Stimulated activated CD8-positive, alpha-beta memory T cell treated with anti-CD3 and anti-CD28 coated beads, Interleukin-7, amount 100 ng/mL, for 48 hours (primary cell): Measurements from ENCODE around the gene TMEM120B.
"Not testable (repeated sequence)": the region's sequence is repeated elsewhere in the genome, so short reads cannot be mapped to it uniquely, and the experiment has no call there.

Experiments used
- DNase-seq, 2 donors: peaks; one replicate each; pipeline ENCODE4 v3.0.0-alpha.2; 2020; ENCODE audit warnings: low read depth in 1 of 2; ENCODE audit errors: extremely low read depth in 1 of 2

TMEM120B gene

DNA sequence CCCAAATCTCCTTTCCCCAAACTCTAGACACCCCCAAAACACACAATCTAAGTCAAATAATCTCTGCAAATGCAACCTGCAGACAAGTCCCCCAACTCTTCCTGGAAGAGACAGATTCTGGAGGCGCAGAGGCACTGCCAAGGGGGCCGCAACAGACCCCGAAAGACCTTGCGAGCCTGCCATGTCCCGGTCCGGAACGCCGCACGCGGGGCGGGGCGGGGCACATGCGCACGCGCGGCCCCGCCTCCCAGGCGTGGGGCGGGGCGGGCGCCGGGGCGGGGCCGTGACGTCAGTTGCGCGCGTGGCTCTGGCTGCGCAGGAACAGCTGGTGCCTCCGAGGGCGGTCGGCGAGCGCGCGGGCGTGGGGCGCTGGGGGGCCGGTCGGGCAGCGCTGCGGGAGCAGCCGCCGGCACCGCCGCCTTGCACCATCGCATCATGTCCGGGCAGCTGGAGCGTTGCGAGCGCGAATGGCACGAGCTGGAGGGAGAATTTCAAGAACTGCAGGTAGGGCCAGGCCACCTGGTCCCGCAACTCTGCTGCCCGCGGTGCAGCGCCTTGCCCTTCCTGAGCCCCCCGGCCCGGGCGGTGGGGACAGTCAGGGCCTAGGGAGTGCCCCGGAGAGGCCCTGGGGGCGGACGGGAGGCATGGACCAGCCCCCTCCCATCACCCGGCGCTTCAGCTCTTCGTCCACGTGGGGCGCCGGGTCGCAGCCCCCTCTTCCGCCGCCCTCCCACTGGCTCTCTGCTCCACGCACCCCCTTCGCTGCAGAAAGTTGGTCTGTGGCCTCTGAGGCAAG lies at the start of gene TMEM120B:
Gene TMEM120B (plus strand): TSS at position 292 of the 796 bp plus-strand sequence. CDS start 144 bp downstream, at position 436.
- peak; percentile 64 for DNase-seq

DNA sequence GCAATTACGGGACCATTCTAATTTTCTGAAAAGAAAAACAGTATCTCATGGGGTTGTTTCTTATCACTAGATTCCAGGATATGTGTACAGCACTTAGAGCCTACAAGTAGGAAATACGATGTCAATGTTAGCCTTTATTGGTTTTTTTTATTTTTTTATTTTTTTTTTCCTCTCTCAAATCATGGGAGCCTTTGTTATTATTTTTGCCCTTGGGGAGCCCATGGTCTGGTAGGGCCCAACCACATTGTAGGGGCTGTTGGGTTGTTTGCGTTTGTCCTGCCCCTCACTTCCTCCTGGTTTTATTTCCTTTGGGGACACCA lies 49.0 kb upstream of the TMEM120B start:
- no peak for DNase-seq

DNA sequence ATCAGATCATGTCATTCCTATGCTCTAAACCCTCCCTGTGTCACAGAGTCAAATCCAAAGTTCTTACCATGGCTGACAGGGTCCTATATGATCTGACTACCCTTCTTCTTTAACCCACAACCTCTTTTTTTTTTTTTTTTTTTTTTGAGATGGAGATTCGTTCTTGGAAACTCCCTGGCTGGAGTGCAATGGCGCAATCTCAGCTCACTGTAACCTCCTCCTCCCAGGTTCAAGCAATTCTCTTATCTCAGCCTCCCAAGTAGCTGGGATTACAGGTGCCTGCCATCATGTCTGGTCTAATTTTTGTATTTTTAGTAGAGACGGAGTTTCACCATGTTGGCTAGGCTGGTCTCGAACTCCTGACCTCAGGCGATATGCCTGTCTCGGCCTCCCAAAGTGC lies 45.7 kb upstream of the TMEM120B start:
- not testable (repeated sequence) for DNase-seq

DNA sequence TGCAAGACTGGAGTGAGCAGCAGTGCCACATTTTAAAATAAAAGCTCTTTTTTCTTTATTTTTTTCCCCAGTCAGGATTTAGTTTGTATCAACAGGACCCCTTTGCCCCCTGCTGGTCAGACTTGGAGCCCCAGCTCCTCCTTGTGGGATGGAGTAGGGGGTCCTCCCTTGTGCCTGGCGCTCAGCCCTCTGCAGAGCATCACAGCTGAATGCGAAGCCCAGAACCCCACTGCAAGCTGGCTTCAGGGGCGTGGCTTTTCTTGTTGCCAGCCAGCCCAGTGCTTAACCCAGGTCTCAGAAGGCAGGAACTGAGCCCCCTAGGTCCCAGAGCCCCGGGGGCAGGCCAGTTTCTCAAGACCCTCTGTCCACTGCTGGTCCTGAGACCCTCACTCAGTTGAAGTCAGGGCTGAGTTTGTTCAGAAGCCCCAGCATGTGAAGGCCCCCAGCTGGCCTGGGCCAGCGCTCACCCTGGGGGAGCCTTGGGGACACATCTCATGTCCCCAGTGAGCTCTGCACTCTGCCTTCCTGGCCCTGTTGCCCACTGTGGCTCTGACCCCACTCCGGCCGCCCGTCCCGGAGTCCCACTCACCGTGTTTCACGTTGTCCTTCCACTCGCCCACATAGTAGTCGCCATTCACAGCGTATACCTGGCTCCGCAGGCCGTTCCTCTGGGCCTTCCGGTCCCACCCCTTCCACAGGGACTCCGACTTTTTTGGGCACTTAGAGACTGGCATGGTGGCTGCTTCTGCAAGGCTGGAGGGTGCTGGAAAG lies 43.6 kb upstream of the TMEM120B start:
- DNase-seq, result peak in 1 of 2 donors; percentile 38

DNA sequence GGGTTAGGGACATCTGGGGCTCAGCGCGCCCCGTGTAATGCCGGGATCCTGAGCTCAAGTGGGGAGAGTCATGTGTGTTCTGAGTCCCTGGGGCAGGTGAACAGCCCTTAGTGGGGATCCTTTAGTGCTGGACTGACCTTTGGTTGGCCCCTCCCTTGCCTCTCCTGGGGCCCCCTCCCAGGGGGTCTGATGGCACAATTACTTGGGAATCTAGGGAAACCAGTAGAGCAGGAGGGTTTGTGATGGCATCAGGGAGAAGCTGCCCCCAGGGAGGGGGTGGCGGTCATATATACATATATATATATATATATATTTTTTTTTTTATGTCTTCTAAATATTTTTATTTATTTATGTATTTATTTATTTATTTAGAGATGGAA lies 43.0 kb upstream of the TMEM120B start, which contains the start of gene MORN3:
Gene MORN3 (minus strand): TSS at position 134 of the 380 bp plus-strand sequence. CDS start 171 bp downstream, outside the sequence.
- no peak for DNase-seq

DNA sequence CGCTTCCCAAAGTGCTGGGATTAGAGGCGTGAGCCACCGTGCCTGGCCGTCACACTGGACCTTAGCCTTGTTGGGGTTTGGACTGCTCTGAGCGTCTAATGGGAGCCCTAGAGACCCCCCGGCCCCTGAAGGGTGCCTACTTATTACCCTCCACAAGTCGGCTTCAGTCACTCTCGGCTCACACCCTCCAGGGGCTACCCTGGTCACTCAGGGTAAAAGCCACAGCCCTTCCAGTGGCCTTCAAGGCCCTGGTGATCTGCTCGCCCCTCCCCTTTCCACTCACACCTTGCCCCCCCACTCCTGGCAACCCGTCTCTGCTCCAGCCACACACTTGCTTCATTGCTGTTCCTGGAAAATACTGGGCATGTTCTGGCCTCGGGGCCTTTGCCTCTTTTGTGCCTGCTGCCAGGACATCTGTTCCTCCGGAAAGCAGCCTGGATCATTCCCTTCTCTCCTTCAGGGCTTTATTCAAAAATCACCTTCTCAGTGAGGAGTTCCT lies 39.5 kb upstream of the TMEM120B start:
- no peak for DNase-seq

DNA sequence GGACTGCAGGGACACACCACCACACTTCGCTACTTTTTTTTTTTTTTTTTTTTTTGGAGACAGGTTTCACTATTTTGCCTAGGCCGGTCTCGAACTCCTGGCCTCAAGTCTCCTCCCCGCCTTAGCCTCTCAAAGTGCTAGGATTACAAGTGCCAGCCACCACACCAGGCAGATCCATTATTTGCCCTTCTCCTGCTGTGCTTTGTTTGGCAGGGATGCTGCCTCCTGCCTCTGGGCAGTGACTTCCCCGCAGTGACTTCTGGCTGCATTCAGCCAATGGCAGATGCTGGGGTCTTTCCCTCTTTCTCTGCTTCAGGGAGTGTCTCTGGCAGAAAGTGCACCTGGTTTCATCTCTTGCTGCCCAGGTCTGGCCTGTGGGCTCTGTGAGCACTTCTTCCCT lies 36.4 kb upstream of the TMEM120B start:
- no peak for DNase-seq

DNA sequence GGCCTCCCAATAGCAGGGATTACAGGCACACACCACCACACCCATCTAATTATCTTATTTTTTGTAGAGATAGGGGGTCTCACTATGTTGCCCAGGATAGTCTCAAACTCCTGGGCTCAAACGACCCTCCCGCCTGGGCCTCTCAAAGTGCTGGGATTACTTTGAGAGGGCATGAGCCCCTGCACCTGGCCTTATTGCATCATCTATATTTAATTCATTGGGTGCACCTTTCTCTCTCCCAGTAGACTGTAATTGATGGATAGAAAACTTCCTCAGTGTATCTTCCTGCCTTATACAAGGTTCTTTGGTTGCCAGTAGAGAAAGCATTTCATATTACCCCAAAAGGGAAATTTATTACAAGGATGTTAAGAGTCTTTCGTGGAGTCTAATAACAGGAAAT lies 34.2 kb upstream of the TMEM120B start:
- DNase-seq, result no peak

DNA sequence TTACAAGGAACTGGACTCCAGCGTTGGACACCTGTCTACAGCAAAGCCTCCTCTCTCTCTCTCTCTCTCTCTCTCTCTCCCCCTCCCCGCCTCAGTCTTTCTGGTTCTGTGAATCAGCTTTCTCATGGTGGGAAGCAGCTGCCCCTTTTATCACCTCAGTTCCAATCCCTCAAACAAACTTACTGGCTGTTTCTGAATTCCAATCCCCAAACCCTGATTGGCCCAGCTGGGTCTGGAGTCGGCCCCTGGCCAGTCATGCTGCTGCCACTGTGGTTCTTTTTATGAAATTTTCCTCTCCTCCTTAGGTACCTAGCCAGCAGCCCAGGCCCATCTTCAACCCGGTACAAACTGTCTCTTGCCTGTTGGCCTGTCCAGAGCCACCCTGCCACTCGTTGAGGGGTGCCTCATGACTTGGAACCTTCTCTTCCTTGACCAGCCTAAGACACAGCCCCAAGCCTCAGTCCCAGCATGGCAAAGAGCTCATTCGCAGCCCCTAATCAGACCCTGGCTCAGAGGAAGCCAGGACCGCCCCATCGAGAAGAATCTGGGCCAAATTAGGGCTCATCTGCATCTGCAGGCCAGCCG lies 33.7 kb upstream of the TMEM120B start:
- no peak for DNase-seq

DNA sequence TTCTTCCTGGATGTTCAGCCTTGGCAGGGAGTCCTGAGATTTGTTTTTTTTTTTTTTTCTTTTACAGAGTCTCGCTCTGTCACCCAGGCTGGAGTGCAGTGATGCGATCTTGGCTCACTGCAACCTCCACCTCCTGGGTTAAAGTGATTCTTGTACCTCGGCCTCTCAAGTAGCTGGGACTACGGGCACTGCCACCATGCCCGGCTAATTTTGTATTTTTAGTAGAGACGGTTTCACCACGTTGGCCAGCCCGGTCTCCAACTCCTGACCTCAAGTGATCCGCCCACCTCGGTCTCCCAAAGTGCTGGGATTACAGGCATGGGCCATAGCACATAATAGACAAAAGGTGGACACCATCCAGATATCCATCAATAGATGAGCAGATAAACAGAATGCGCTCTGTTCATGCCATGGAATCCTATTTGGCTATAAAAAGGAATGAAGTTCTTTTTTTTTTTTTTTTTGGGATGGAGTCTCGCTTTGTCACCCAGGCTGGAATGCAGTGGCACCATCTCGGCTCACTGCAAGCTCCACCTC lies 32.8 kb upstream of the TMEM120B start:
- DNase-seq, result not testable (repeated sequence)

DNA sequence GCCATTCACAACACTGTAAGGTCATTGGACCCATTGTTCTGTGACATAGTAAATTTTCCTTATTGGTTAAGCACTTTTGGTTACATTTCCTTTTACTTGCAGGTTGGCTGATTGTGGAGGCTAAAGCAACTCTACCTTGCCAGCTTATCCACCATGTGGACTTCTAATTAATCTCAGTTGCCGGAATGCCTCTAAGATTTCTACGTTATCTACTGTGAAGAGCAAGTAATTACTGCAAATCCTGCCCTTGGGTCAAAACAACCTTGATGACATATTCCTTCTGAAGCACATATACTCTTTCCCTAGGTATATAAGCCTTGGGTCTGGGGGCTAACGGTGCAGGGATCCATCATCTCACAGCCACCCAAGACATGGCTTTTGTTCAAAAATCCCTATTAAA lies 23.6 kb upstream of the TMEM120B start:
- no peak for DNase-seq

DNA sequence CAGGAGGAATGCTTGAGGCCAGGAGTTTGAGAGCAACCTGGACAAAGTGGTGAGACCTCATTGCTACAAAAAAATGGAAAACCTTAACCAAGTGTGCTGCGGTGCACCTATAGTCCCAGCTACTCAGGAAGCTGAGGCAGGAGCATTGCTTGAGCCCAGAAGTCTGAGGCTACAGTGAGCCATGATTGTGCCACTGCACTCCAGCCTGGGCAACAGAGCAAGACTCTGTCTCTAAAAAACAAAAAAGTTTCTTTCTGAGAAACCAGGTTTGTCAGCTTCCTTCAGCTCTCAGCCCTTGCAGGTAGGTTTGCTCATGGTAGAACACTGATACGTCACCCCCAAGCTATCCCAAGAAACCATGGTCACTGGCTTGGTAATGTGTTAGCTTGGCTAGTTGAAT lies 23.1 kb upstream of the TMEM120B start:
- no peak for DNase-seq

DNA sequence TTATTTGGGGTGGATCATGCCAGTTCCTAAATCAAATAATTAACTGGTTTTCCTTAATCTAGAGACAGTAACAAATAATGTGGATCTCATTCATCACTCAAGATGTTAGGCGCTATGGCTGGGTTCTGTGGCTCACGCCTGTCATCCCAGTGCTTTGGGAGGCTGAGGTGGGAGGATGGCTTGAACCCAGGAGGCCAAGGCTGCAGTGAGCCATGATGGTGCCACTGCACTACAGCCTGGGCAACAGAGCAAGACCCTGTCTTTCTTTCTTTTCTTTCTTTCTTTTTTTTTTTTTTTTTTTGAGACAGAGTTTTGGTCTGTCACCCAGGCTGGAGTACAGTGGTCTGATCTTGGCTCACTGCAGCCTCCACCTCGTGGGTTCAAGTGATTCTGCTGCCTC lies 19.8 kb upstream of the TMEM120B start:
- not testable (repeated sequence) for DNase-seq

DNA sequence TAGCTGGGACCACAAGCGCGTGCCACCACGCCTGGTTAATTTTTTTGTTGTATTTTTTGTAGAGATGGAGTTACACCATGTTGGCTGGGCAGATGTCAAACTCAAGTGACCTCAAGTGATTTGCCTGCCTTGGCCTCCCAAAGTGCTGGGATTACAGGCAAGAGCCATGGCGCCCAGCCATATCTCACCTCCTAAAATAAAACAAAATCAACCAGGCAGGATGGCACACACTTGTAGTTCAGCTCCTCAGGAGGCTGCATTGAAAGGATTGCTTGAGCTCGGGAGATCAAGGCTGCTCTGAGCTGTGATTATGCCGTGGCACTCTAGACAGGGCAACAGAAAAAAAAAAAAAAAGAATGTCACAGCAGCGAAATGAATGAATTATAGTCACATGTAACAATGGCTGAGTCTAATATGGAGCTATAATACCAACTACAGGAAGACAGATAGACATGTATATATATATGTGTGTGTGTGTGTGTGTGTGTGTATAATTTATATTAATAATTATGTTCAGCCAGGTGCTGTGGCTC lies 19.3 kb upstream of the TMEM120B start:
- DNase-seq, result no peak

DNA sequence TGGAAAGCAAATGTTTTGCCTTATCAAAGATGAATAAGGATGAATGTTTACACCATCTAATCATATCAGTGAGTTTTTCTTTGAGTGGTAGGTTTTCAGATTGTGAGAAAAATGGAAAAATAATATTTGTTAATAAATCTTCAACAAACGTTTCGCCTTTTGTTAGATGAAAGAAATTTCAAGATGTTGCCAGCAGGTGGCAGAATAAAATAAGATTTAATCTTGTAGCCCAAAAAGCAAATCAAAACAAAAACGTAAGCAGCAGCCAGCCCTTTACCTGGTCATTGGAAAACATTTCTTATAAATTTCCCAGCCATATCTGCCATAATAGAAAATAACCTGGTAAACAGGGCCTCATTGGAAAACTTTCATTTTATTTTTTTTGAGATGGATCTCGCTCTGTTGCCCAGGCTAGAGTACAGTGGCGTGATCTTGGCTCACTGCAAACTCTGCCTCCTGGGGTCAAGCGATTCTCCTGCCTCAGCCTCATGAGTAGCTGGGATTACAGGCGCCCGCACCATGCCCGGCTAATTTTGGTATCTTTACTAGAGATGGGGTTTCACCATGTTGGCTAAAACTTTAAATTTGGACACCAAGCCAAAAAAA lies 15.4 kb upstream of the TMEM120B start:
- DNase-seq, result no peak

DNA sequence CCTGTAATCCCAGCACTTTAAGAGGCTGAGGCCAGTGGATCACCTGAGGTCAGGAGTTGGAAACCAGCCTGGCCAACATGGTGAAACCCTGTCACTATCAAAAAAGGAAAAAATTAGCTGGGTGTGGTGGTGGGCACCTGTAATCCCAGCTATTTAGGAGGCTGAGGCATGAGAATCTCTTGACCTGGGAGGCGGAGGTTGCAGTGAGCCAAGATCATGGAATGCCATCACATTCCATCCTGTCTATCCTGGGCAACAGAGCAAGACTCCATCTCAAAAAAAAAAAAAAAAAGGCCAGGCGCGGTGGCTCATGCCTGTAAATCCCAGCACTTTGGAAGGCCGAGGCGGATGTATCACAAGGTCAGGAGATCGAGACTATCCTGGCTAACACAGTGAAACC lies 14.7 kb upstream of the TMEM120B start:
- DNase-seq, result not testable (repeated sequence)

DNA sequence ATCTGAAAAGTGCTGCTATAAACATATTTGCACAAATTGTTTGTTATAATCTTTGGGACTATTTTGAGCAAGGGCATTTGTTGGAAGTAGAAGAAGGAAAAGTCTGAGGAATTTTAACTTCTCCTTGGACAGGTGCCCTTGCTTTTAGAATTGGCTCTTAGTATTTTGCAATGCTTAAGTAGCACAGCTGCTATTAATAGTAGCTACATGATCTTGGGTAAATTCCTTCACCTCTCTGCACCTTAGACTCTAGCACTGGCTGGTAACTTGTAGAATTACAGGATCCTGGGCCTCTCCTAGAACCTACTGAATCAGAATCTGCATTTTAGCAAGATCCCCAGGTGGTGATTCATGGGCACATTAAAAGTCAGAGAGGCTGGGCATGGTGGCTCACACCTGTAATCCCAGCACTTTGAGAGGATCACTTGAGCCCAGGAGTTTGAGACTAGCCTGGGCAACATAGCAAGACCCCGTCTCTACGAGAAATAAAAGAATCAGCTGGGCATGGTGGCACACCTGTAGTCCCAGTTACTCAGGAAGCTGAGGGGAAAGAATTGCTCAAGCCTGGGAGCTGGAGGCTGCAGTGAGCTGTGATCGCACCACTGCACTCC lies 10.8 kb upstream of the TMEM120B start:
- DNase-seq, result no peak

DNA sequence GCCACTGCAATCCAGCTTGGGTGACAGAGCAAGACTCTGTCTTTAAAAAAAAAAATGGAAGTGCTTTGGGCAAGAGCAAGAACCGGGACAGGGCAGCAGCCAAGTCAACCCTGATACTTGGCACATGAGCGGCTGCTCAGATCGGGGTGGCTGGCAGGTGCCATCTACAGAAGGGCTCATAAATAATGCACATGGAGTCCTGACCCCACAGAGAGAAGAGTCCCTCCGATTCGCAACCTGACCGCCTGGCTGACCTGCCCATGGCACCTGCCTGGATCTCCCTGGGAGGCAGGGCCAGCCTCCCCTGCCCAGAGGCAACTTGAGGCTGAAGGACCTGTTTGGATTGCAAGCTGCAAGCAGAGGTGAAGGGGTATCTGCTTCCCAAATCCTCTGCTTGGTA lies 9.6 kb upstream of the TMEM120B start:
- DNase-seq, result no peak

DNA sequence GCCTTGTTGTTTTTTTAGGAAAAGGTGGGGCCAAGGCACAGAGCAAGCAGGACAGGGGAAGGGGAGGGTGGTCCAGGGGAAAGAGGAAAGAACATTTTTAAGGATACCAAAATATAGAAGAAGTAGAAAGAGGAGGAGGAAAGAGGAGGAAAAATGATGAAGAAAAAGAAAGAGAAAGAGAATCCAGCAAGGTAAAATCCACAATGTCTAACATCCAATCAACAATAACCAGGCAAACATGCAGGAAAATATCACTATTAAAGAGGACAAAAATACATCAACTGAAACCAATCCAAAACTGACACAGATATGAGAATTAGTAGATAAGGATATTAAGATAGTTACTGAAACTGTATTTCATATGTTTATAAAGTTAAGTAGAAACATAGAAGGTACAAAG lies 7.0 kb upstream of the TMEM120B start:
- DNase-seq, result no peak

DNA sequence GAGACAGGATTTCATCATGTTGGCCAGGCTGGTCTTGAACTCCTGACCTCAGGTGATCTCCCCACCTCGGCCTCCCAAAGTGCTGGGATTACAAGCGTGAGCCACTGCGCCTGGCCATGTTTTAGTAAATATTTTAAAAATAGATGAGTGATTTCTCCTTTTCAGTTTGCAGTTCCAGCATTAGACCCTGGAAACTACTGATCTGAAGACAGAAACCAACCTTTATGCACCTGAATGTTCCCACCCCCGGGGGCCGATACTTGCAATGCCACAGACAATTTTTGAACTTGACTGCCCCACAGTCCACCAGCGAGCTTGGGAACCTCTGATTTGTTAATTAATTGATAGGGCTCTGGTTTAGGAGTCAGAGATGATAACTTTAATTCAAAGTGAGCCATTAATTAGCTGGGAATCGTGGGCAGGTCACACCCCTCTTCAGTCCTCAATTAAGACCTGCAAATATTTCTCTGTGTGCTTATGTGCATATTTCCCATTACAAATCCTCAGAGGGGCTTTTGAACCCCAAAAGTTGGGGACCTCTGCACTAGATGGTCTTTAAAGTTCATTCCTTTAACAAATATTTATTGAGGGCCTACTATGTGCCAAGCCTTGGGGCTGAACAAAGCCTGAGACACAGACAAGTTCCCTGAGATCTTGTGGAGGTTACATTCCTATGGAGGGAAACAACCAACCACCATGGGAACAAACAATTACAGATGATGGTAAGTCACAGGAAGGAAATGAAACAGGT lies 4.1 kb upstream of the TMEM120B start:
- no peak for DNase-seq
